Natural killer cell (primary cell): ENCODE results near the gene BMPR1A. TPM values are rescaled to one million over a fixed set of nuclear protein-coding genes. Genes with fewer than 3 reads are reported as not detected.
"Not testable (repeated sequence)": the region's sequence is repeated elsewhere in the genome, so short reads cannot be mapped to it uniquely, and the experiment has no call there.

Experiments
- ATAC-seq, 3 donors: fragments of 150-1000 bp in 2 of 3; fragments of 200-7000 bp in 1 of 3; cut with Tn5 transposase; 1 replicate in 1 of 3; 2 replicates in 2 of 3; pipeline ENCODE4 v1.10.0; 2021; ENCODE audit warnings: mild to moderate bottlenecking in 2 of 3, moderate library complexity in 2 of 3
- DNase-seq, 2 donors: peaks; one replicate each; pipeline versions ENCODE4 v3.0.0 to v3.0.0-alpha.2; 2013 to 2021; ENCODE audit warnings: mixed read lengths in 1 of 2
- H3K27ac ChIP-seq: one replicate; pipeline ENCODE4 v1.5.1; 2013; ENCODE audit warnings: mild to moderate bottlenecking, low read length
- H3K27me3 ChIP-seq: one replicate; pipeline ENCODE4 v1.6.1; 2013; ENCODE audit warnings: low read length; ENCODE audit not compliant: control insufficient read depth, insufficient read depth
- H3K36me3 ChIP-seq: one replicate; pipeline ENCODE4 v1.6.1; 2013; ENCODE audit warnings: low read length; ENCODE audit not compliant: control insufficient read depth, insufficient read depth
- H3K4me1 ChIP-seq: one replicate; pipeline ENCODE4 v1.6.1; 2013; ENCODE audit warnings: low read length; ENCODE audit not compliant: control insufficient read depth, insufficient read depth
- H3K4me3 ChIP-seq: one replicate; pipeline ENCODE4 v1.5.1; 2013; ENCODE audit warnings: low read length
- H3K9me3 ChIP-seq: one replicate; pipeline ENCODE4 v1.6.1; 2013; ENCODE audit warnings: low read length; ENCODE audit not compliant: control insufficient read depth, insufficient read depth
- H3K27ac Mint-ChIP-seq, 2 donors: one replicate each; pipeline ENCODE4 v1.8.0; 2022; ENCODE audit warnings: mild to moderate bottlenecking in 2 of 2, mixed read lengths in 2 of 2, moderate library complexity in 1 of 2
- H3K27me3 Mint-ChIP-seq, 2 donors: one replicate each; pipeline ENCODE4 v1.8.0; 2022; ENCODE audit warnings: low read depth in 2 of 2, mixed read lengths in 2 of 2
- H3K36me3 Mint-ChIP-seq: one replicate; pipeline ENCODE4 v1.8.0; 2022; ENCODE audit warnings: mixed read lengths
- H3K4me1 Mint-ChIP-seq, 2 donors: one replicate each; pipeline ENCODE4 v1.8.0; 2022; ENCODE audit warnings: mixed read lengths in 2 of 2
- H3K4me3 Mint-ChIP-seq: one replicate; pipeline ENCODE4 v1.8.0; 2022; ENCODE audit warnings: mild to moderate bottlenecking, moderate library complexity, mixed read lengths
- H3K9me3 Mint-ChIP-seq, 2 donors: one replicate each; pipeline ENCODE4 v1.8.0; 2022; ENCODE audit warnings: mixed read lengths in 2 of 2
- WGBS: methylation state at CpG from one replicate; pipeline ENCODE4 v1.1.7; 2013; ENCODE audit warnings: missing lambda C conversion rate; ENCODE audit not compliant: insufficient coverage; 5-methylcytosine and 5-hydroxymethylcytosine counted together
- intact Hi-C: fragments of 100-400 bp; cut with micrococcal nuclease; formaldehyde crosslinking; loops from one replicate; pipeline ENCODE4 v1.14.2; 2022
- total RNA-seq, 4 donors: library from RNA; stranded (reverse); fragments of 120-200 nt in 1 of 4; gene quantifications; one replicate each; pipeline versions ENCODE4 v1.2.3 to v1.2.4, GENCODE V29; 2013 to 2022
- TF ChIP-seq, protein P1 (sequence below): fragments of 200-600 bp; IDR thresholded peaks from one replicate; pipeline ENCODE4 v1.8.0; 2022; ENCODE audit warnings: antibody characterized with exemption

Gene BMPR1A
- total RNA-seq, 3 donors from 2014 or later (not counting 1 experiment from before 2014, with no cell fraction given) = 5.5 to 8.1 (median 7.7) TPM

DNA sequence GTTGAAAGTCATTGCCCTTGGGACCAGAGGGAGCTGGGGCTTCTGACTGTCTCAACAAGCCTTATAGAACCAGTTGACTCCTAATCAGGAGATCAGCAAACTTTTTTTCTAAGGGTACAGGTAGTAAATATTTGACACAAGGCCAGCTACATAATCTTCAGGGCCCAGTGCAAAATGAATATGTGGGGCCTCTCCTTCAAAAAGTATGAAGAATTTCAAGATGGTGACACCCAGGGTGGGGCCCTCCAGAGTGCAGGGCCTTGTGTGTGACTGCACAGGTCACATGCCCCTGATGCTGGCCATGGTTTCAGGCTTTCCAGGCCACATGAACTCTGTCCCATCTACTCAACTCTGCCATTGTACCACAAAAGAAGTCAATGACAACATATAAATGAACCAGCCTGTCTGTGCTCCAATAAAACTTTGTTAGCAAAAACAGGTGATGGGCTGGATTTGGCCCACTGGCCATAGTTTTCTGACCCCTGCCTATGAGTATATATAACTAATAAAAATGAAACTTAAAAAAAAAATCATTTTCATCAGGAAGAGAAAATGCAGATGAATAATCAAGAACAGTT, 194.9 kb downstream of the BMPR1A start:
- ATAC-seq (no peak), DNase-seq (no peak)
- peaks cover 12% of the 10 kb centered on the region for H3K9me3 ChIP-seq
- H3K36me3 Mint-ChIP-seq = peaks cover 8% of the 10 kb centered on the region
- H3K9me3 Mint-ChIP-seq = peaks cover 3 to 6% of the 10 kb centered on the region in 2 donors
- no peak overlapping the region for H3K27ac ChIP-seq
- intact Hi-C loops = no loop called here
- TF ChIP-seq, protein P1, sequence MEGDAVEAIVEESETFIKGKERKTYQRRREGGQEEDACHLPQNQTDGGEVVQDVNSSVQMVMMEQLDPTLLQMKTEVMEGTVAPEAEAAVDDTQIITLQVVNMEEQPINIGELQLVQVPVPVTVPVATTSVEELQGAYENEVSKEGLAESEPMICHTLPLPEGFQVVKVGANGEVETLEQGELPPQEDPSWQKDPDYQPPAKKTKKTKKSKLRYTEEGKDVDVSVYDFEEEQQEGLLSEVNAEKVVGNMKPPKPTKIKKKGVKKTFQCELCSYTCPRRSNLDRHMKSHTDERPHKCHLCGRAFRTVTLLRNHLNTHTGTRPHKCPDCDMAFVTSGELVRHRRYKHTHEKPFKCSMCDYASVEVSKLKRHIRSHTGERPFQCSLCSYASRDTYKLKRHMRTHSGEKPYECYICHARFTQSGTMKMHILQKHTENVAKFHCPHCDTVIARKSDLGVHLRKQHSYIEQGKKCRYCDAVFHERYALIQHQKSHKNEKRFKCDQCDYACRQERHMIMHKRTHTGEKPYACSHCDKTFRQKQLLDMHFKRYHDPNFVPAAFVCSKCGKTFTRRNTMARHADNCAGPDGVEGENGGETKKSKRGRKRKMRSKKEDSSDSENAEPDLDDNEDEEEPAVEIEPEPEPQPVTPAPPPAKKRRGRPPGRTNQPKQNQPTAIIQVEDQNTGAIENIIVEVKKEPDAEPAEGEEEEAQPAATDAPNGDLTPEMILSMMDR = no peak
- peaks cover 0 to 7% of the 10 kb centered on the region in 2 donors for H3K27me3 Mint-ChIP-seq
- H3K27me3 ChIP-seq = no peaks in the 10 kb centered on the region
- H3K4me1 Mint-ChIP-seq = peaks cover 0 to 5% of the 10 kb centered on the region in 2 donors
- H3K27ac Mint-ChIP-seq = no peak overlapping the region
- H3K36me3 ChIP-seq = no peaks in the 10 kb centered on the region
- no peak overlapping the region for H3K4me3 ChIP-seq
- no peaks in the 10 kb centered on the region for H3K4me1 ChIP-seq
- H3K4me3 Mint-ChIP-seq = no peak overlapping the region

DNA sequence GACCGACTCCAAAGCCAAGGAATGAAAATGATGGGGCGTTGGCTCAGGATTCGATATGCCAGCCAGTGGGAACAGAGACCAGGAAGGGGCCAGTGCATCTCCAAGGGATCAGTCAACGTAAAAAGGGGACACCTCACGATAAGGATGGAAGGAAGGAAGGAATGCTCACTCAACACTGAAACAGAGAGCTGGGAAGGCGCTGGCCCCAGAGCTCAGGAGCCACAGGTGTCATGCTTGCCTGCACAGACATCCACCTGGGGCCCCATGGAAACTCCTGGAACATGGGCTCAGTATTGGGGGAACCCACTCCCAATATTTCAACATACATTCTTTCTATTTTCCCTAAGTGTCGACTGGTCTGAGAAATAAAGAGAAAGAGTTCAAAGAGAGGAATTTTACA, 195.7 kb downstream of the BMPR1A start:
- no peak overlapping the region for H3K27ac Mint-ChIP-seq
- H3K36me3 ChIP-seq = no peaks in the 10 kb centered on the region
- no peak overlapping the region for H3K4me3 ChIP-seq
- DNase-seq (no peak), ATAC-seq (no peak)
- peaks cover 0 to 5% of the 10 kb centered on the region in 2 donors for H3K4me1 Mint-ChIP-seq
- H3K36me3 Mint-ChIP-seq = peaks cover 8% of the 10 kb centered on the region
- H3K9me3 ChIP-seq = peaks cover 12% of the 10 kb centered on the region
- TF ChIP-seq, protein P1 = no peak
- WGBS = 97% methylated on average over 7 of the region's 7 CpGs
- peaks cover 3 to 6% of the 10 kb centered on the region in 2 donors for H3K9me3 Mint-ChIP-seq
- H3K4me3 Mint-ChIP-seq = no peak overlapping the region
- no peaks in the 10 kb centered on the region for H3K27me3 Mint-ChIP-seq
- intact Hi-C loops = no loop called here
- no peaks in the 10 kb centered on the region for H3K27me3 ChIP-seq
- no peak overlapping the region for H3K27ac ChIP-seq
- no peaks in the 10 kb centered on the region for H3K4me1 ChIP-seq

- DNase-seq, H3K36me3 ChIP-seq, H3K4me1 Mint-ChIP-seq, H3K9me3 Mint-ChIP-seq, H3K27ac ChIP-seq, H3K4me1 ChIP-seq, H3K4me3 ChIP-seq, intact Hi-C loops, ATAC-seq, H3K27me3 ChIP-seq, H3K27me3 Mint-ChIP-seq, H3K27ac Mint-ChIP-seq, H3K36me3 Mint-ChIP-seq, H3K4me3 Mint-ChIP-seq: not testable (repeated sequence)
- H3K9me3 ChIP-seq = peaks cover 12% of the 10 kb centered on the region
- 98% methylated on average over 10 of the region's 10 CpGs for WGBS
Observed at GRCh38 chr10:86952697-86953096, 196.3 kb downstream of the BMPR1A start.

DNA sequence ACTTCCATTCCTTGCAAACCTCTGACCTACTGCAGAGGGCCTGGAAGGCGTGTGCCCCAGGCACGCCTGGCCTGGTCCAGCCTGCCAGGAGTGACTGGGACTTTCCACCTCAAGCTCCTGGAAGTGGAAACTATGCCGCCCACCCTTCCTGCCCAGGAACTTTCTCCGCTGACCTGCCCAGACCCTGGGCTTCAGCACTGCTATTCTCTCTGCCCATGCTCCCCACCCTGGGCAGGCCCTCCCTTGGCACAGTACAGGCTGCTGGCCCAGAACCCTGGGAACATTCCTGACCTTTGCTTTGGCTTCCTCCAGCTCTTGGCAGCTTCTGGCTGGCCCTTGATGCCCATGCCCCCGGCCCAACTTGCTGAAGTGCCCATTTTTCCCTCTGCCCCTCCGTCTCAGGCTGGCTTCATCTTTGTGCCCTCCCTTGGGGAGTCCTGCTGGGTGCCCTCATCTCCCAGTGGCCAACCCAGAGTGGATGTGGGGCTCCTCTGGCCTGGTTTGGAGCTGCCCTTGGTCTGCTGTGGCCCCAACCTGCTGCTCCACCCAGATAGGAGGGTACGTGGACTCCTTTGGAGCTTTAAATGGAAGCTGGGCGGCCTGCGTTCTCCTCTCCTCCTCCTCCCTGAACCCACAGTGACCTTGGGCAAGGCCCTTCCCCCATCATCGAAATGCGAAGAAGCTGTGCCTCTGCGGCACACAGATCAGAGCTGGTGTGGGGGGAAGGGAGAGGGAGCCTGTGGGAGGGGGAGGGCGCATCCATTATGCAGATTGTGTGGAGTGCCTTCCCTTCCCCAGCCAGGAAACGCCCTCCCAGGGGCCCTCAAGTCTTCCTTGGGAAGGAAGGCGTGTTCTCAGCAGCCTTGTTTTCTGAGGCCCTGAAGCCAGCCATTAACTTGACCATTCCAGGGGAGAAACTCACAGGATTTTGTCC, 197.6 kb downstream of the BMPR1A start:
- Histone ChIP-seq H3K4me1 (peaks cover 7% of the 10 kb centered on the region), H3K27ac (no peak overlapping the region), H3K27me3 (no peaks in the 10 kb centered on the region), H3K4me3 (no peak overlapping the region), H3K9me3 (peaks cover 12% of the 10 kb centered on the region), H3K36me3 (no peaks in the 10 kb centered on the region)
- ATAC-seq (no peak), DNase-seq (no peak)
- Mint-ChIP-seq H3K9me3 (peaks cover 3 to 6% of the 10 kb centered on the region in 2 donors), H3K4me3 (no peak overlapping the region), H3K4me1 (peaks cover 0 to 5% of the 10 kb centered on the region in 2 donors), H3K27me3 (no peaks in the 10 kb centered on the region), H3K36me3 (peaks cover 8% of the 10 kb centered on the region), H3K27ac (no peak overlapping the region)
- WGBS = 91% methylated on average over 15 of the region's 15 CpGs
- intact Hi-C loops = no loop called here
- TF ChIP-seq, protein P1 = no peak
